ENCODE results near the gene HPCA.

Gene HPCA

GRCh38 chr1:32934535-32934934 is 48.2 kb downstream of the HPCA start:
- no peak for DNase-seq (ENCODE audit: low read depth)

GRCh38 chr1:32937061-32937460 is 50.8 kb downstream of the HPCA start:
- no peak for DNase-seq (ENCODE audit: low read depth)

GRCh38 chr1:32939655-32940371 is 53.5 kb downstream of the HPCA start:
- peak; percentile 72 for DNase-seq (ENCODE audit: low read depth)

GRCh38 chr1:32944180-32944579 is 57.9 kb downstream of the HPCA start:
- DNase-seq (ENCODE audit: low read depth), result no peak

Measured in fibroblast of gingiva (primary cell).